HL-60/S4 treated with phorbol 12-myristate 13-acetate at 8.2 ng/mL for 4 days and 3 days (cell line): ENCODE results near the gene RNF212B.
"Not testable (repeated sequence)": the region's sequence is repeated elsewhere in the genome, so short reads cannot be mapped to it uniquely, and the experiment has no call there.

Experiments used
- in situ Hi-C: fragments of 300-500 bp; cut with MboI; formaldehyde crosslinking; loops from 2 replicates; pipeline ENCODE4 v1.15.0; 2022; ENCODE audit warnings: low sequenced_read_pairs

RNF212B gene

GRCh38 chr14:23242076-23242475, 4.3 kb downstream of the RNF212B start:
- in situ Hi-C loops: no loop called here

GRCh38 chr14:23243066-23243465, 5.3 kb downstream of the RNF212B start:
- in situ Hi-C loops: no loop called here

DNA sequence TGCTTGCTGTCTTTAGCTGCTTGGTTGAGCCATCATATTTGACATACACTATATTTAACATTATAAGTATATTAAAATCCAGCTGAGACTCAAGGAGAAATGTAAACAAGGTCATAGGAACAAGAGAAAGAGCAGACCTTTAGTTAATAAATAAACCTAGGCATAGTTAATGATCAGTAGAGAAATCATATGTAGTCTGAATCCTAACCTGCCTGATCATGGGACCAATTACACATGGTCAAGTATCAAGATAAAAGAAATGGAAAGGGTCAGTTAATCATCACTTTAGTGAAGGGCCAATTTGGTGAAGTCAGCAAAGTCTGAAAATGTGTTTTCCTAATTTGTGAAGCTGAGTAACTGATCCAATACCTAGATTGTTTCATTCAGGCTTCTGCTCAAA, 7.5 kb downstream of the RNF212B start:
- in situ Hi-C loops: no loop called here

- in situ Hi-C loops: no loop called here
Observed at GRCh38 chr14:23248601-23249000, 10.9 kb downstream of the RNF212B start.

GRCh38 chr14:23249824-23250223, 12.1 kb downstream of the RNF212B start:
- in situ Hi-C loops: no loop called here

DNA sequence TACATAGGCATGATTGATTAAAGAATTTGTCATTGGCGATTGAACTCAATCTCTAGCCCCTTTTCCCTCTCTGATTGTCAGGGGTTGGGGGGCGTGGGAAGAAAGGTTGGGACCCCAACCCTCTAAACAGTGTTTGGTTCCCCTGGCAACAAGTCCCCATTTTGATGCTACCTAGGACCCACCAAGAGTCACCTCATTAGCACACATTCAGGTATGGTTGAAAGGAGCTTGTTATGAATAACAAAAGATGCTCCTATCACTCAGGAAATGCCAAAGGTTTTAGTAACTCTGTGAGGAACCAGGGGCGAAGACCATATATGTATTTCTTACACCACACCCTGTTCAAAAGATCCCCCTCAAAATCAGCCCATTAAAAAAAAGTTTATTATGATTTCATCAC, 14.3 kb downstream of the RNF212B start:
- in situ Hi-C loops: no loop called here

DNA sequence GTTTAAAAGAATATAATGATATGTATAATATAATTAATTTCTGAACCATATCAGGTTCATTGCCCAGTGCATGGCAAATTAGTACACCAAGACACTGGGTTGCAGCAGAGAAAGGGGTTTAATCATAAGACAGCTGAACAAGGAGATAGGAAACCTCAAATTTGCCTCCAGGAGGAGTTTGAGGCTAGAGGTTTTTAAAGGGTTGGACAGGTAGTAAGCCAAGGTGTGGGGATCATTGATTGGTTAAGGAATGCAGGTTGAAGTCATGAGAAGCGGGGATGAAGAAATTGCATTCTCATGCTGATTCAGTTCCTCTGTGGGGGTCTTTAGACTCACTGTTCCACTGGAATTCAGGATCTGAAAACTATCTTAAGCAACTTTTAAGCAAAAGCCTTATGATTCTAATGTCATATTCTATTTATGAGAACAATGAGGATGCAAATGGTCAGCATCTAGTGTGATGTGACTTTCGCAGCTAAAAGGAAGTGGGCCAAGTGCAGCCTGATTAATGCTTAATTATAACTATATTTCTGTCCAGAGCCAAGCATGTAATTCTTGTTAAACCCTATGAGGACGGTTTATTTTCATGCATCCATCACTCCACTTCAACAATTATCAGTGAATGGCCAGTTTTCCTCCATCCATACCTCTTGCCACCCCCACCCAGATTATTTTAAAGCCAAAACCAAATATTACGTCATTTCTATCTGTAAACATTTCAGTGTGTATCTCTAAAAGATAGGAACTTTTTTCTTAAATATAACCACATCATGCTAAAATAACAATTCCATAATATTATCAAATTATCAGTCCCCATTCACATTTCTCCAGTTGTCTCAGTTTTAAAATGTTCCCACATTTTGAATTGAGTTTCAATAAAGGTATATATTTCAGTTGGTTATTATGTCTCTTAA, 14.9 kb downstream of the RNF212B start:
- in situ Hi-C loops: no loop called here

DNA sequence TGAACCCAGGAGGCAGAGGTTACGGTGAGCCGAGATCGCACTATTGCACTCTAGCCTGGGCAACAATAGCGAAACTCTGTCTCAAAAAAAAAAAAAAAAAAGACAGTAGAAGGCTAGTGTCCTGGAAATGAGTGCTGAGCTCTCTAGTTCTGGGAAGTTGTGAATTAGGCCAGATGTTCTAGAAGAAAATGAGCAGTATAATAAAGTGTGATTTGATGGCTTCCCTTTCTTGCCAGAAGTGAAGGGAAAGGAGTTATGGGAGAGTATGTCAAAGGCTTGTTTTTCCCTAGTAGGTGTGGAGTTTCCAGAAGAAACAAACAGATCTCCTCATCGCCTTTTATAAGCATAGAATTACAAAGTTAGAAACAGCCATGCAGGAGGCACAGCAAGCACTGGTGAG, 20.5 kb downstream of the RNF212B start:
- in situ Hi-C loops: no loop called here

GRCh38 chr14:23259426-23259825, 21.7 kb downstream of the RNF212B start:
- in situ Hi-C loops: no loop called here

GRCh38 chr14:23260849-23261248, 23.1 kb downstream of the RNF212B start:
- in situ Hi-C loops: not testable (repeated sequence)

DNA sequence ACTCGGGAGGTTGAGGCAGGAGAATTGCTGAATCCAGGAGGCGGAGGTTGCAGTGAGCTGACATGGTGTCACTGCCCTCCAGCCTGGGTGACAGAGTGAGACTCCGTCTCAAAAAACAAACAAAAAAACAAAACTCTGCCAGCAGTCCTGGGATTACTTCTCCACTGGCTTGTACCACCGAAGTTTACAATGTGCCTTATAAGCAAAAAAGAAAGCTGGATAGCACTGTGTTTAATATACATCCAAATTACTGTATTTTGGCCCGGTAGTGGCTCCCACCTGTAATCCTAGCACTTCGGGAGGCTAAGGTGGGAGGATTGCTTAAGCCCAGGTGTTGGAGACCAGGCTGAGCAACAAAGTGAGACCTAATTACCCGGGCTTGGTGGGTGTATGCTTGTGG, 31.5 kb downstream of the RNF212B start:
- in situ Hi-C loops: no loop called here

GRCh38 chr14:23275412-23275811, 37.7 kb downstream of the RNF212B start:
- in situ Hi-C loops: no loop called here

- in situ Hi-C loops: no loop called here
Observed at GRCh38 chr14:23277189-23277588, 39.5 kb downstream of the RNF212B start.

DNA sequence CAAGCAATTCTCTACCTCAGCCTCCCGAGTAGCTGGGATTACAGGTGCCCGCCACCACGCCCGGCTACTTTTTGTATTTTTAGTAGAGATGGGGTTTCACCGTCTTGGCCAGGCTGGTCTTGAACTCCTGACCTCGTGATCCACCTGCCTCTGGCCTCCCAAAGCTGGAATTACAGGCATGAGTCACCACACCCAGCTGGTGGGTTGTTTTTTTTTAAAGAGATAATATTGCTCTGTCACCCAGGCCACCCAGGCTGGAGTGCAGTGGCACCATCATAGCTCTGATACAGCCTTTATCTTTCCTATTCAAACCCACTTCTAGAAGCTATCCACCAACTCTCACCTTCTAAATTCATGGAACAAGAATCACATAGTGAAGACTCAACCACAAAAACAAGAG, 40.2 kb downstream of the RNF212B start:
- in situ Hi-C loops: not testable (repeated sequence)

GRCh38 chr14:23281247-23281646, 43.5 kb downstream of the RNF212B start:
- in situ Hi-C loops: no loop called here

DNA sequence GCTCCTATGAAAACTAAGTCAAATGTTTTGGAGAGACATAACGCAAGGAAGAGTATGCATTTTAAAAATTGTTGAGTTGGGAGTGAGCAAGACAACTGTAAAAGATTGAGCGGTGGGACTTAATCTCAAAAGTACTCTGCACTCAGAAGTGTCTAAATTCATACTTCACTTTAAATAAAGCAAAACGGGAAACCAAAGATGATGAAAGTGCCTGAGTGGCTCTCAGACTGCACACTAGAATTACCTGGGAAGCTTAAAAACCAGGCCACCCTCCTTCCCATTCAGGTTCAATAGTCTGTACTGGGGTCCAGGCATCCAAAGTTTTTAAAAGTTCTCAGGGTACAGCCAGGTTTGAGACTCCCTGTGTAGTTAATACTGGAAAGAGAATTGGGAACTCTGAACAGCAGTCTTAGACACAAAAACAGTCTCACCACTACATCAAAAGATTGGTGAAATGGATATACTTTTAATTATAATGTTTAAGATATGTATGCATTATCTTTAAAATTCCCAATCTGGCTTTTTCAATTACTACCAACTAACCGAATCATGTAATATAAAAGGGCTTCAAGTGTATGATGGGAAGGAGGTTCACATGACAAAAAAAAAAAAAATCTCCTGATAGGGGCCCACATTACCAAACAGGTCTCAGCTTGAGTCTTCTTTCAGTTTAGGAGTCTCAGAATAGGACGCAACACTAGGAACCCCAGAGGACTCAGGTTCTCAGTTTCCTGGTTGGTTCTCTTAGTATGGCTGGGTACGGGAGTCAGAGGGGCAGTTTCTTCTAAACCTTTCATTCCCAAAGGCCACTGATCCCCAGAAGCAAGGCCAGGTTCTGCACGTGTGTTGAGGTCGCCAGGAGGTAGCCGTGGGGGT, 47.2 kb downstream of the RNF212B start:
- in situ Hi-C loops: no loop called here

DNA sequence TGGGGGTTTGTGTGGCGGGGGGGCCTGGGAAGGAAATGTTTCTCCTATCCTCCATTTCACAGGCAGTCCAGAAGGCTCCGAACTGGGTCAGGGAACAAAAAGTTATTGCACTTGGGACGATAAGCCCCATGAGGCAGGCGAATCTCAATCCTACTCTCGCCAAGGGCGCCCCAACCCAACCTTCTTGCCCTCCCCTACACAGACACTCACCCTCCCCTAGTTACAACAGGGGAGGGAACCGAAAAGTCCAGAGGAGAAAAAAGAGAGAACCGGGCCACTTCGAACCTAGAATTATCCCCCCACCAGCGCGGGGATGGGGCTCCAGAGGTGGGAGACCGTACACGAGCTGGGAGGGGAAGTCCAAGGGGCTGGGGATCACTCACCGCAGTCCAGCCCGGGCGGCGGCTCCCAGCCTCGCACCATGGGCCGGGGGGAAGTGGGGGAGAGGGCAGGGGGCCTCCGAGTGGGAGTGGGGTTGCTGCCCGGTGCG, 47.8 kb downstream of the RNF212B start:
- in situ Hi-C loops: no loop called here

DNA sequence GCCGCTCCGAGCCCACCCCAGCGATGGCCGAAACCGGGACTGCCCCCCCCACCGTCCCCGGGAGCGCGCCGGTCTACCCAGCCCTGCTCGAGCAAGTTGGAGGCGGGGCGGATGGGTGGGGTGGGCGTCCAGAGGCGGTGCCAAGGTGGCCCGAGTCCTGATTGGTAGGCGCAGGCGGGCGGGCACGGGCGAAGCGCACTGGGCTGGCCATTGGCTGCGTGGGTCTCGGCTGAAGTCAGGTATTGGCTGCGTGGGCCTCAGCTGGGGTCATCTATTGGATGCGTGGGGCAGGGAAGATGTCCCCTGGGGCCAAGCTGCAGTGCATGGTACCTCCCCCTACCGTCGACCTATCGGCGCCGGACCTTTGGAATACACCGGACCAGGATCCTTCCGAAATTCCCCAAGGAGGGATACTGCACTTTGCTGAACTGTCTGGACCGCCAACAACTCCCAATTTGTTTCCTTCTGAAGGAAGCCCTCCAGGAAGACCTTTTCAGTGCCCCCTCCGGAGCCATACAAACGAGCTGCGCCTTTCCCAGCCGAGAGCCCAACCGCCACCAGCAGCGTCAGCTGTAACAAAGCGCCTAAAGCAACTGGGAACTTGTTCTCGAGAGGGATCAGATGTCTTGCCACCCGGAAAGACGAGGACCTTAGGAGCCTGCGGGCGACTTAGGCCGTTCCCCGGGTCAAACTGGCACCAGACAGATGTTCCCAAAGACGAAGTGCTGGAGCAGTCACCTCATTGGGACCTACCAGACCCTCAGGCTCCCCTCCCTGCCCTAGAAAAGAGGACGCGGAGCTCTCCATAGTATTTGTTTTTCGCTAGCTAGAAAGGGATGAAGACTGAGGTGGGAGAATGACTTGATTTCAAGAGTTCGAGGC, 48.5 kb downstream of the RNF212B start, which contains the start of gene HOMEZ:
HOMEZ (minus strand) TSS at position 113 of the 882 bp plus-strand sequence. CDS start 180 bp downstream, outside the sequence.
- in situ Hi-C loops: no loop called here

DNA sequence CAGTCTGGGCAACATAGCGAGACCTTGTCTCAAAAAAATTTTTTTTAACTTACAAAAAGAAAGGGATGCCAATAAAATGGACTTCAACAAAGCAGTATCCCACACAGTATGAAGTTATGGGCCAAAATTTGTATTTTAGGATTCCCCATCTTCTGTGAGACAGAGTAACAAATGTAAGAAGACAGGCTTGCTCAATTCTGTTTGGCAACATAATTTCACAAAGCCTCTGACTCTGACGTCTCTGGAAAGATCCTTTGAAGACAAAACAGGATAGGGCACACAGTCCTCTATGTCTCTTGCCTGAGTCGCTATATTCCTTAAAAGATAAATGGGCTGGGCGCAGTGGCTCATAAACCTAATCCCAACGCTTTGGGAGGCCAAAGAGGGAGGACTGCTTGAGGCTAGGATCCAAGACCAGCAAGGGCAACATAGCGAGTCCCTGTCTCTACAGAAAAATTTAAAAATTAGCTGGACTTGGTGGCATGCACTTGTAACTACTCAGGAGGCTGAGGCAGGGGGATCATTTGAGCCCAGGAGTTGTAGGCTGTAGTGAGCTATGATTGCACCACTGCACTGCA, 49.3 kb downstream of the RNF212B start:
- in situ Hi-C loops: no loop called here
